ENCODE data around the gene RNF34.

The RNF34 gene

DNA sequence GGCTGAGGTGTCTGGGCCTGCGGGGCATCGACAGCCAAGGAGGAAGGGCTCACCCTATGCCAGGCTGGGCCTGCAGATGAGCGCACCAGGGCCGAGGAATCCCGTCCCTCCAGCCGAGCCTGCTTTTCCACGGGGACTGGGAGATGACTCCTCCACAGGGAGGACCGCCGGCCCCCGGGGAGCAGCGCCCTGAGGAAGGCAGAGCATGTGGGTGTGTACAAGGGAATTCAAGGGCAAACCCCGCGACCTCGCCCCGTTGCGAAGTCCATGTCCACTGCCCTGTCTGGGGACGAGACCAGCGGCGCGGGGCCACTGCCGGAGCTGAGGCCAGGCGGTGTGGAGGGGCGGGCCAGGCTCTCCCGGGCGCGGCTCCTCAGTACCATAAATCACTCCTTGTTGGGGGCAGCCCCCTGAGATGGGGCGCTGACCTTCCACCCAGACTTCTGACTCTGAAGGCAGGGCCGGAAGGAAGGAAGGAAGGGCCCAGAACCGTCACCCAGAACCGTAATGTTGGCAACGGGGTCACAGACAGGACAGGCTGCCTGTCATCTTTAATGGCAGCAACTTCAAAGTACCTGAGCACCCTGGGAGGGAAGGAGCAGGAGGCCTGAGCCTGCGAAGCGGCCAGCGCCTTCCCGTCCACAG is 52.5 kb downstream of the RNF34 start:
- TF ChIP-seq EP300 (IDR thresholded peaks at IDR 0.05; ENCODE audit: borderline replicate concordance) (no peak), CREB1 (IDR thresholded peaks at IDR 0.05; ENCODE audit: low read depth) (no peak)

DNA sequence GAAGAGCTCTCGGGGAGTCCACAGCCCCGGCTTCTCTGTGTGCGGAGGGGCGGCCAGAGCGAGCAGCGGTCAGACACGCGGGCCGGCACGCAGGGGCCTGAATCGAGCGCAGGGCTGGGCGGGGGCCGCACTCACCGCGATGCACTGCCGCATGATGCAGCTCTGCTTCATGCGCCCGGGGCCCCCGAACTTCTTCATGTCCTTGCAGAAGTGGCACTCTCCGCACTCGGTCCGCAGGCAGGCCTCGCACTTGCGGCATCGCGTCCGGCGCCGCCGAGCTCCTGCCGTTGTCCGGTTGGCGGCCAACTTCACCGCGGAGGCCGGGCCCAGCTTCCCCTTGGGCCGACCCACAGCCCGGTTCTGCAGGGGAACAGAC is 53.1 kb downstream of the RNF34 start:
- TF ChIP-seq, protein P1, sequence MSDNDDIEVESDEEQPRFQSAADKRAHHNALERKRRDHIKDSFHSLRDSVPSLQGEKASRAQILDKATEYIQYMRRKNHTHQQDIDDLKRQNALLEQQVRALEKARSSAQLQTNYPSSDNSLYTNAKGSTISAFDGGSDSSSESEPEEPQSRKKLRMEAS (IDR thresholded peaks at IDR 0.05) = no peak
- no peak for TF ChIP-seq ZBTB7A (IDR thresholded peaks at IDR 0.05; ENCODE audit: low read depth)
- TF ChIP-seq TCF12 (IDR thresholded peaks at IDR 0.05; ENCODE audit: low read depth) = no peak
- TF ChIP-seq CREB1 (IDR thresholded peaks at IDR 0.05; ENCODE audit: low read depth) = no peak
- TF ChIP-seq TAF1 (IDR thresholded peaks at IDR 0.05; ENCODE audit: low read depth) = no peak

DNA sequence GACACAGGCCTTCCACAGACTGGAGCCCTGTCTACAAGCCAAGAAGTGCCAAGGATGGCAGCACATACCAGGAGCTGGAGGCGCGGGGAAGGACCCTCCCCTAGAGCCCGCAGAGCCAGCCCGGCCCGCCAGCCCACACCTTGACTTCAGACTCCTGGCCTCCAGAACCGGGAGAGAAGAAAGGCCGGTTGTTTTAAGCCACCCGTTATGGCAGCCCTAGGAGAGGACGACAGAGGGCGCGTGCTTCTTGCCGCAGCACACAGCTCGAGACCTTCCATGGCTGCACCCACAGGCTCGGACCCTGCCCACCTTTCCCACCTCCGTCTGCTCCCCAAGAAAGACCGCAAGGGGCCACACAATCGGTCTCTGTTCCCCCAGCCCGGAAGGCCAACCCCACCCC is 53.7 kb downstream of the RNF34 start:
- TF ChIP-seq FOXM1 (IDR thresholded peaks at IDR 0.05; ENCODE audit: borderline replicate concordance, low read depth) (no peak), EP300 (IDR thresholded peaks at IDR 0.05; ENCODE audit: borderline replicate concordance) (no peak), EGR1 (IDR thresholded peaks at IDR 0.05) (no peak), TCF12 (IDR thresholded peaks at IDR 0.05; ENCODE audit: low read depth) (no peak), ZBTB7A (IDR thresholded peaks at IDR 0.05; ENCODE audit: low read depth) (no peak), RAD21 (IDR thresholded peaks at IDR 0.05; ENCODE audit: low read depth) (no peak), TAF1 (IDR thresholded peaks at IDR 0.05; ENCODE audit: low read depth) (no peak), CEBPB (IDR thresholded peaks at IDR 0.05) (no peak), NFIC (IDR thresholded peaks at IDR 0.05) (no peak), CREB1 (IDR thresholded peaks at IDR 0.05; ENCODE audit: low read depth) (no peak), YY1 (IDR thresholded peaks at IDR 0.05; ENCODE audit: low read depth) (no peak), TEAD4 (IDR thresholded peaks at IDR 0.05) (no peak)
- TF ChIP-seq, protein P1 (IDR thresholded peaks at IDR 0.05) = no peak
- TF ChIP-seq, protein P2, sequence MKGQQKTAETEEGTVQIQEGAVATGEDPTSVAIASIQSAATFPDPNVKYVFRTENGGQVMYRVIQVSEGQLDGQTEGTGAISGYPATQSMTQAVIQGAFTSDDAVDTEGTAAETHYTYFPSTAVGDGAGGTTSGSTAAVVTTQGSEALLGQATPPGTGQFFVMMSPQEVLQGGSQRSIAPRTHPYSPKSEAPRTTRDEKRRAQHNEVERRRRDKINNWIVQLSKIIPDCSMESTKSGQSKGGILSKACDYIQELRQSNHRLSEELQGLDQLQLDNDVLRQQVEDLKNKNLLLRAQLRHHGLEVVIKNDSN (IDR thresholded peaks at IDR 0.05) = no peak
- TF ChIP-seq, protein P3, sequence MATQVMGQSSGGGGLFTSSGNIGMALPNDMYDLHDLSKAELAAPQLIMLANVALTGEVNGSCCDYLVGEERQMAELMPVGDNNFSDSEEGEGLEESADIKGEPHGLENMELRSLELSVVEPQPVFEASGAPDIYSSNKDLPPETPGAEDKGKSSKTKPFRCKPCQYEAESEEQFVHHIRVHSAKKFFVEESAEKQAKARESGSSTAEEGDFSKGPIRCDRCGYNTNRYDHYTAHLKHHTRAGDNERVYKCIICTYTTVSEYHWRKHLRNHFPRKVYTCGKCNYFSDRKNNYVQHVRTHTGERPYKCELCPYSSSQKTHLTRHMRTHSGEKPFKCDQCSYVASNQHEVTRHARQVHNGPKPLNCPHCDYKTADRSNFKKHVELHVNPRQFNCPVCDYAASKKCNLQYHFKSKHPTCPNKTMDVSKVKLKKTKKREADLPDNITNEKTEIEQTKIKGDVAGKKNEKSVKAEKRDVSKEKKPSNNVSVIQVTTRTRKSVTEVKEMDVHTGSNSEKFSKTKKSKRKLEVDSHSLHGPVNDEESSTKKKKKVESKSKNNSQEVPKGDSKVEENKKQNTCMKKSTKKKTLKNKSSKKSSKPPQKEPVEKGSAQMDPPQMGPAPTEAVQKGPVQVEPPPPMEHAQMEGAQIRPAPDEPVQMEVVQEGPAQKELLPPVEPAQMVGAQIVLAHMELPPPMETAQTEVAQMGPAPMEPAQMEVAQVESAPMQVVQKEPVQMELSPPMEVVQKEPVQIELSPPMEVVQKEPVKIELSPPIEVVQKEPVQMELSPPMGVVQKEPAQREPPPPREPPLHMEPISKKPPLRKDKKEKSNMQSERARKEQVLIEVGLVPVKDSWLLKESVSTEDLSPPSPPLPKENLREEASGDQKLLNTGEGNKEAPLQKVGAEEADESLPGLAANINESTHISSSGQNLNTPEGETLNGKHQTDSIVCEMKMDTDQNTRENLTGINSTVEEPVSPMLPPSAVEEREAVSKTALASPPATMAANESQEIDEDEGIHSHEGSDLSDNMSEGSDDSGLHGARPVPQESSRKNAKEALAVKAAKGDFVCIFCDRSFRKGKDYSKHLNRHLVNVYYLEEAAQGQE (IDR thresholded peaks at IDR 0.05; ENCODE audit: low read depth) = no peak

DNA sequence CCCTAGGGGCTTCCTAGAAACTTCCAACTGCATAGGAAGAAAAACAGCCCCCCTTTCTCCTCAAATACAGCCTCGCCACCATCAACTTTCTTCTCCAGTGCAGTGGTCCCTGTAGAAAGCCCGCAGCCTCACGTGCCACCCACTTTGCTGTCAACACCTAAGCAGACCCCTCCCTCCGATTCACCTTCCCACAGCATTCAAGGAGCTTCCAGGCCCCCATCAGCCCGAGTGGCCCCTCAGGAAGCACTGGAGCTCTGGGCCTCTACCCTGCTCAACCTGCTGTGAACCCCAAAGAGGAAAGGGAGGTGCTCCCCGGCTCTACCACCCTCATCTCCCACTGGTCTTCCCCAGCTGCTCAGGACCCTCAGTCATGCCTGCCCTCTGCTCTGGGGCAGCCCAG is 55.0 kb downstream of the RNF34 start:
- no peak for TF ChIP-seq YY1 (IDR thresholded peaks at IDR 0.05; ENCODE audit: low read depth)
- no peak for TF ChIP-seq FOXM1 (IDR thresholded peaks at IDR 0.05; ENCODE audit: borderline replicate concordance, low read depth)
- TF ChIP-seq, protein P3 (IDR thresholded peaks at IDR 0.05; ENCODE audit: low read depth) = no peak
- no peak for TF ChIP-seq RAD21 (IDR thresholded peaks at IDR 0.05; ENCODE audit: low read depth)
- no peak for TF ChIP-seq EP300 (IDR thresholded peaks at IDR 0.05; ENCODE audit: borderline replicate concordance)
- TF ChIP-seq EGR1 (IDR thresholded peaks at IDR 0.05) = no peak
- TF ChIP-seq TCF12 (IDR thresholded peaks at IDR 0.05; ENCODE audit: low read depth) = no peak
- TF ChIP-seq, protein P1 (IDR thresholded peaks at IDR 0.05) = no peak
- TF ChIP-seq, protein P2 (IDR thresholded peaks at IDR 0.05) = no peak
- no peak for TF ChIP-seq TAF1 (IDR thresholded peaks at IDR 0.05; ENCODE audit: low read depth)
- no peak for TF ChIP-seq CREB1 (IDR thresholded peaks at IDR 0.05; ENCODE audit: low read depth)
- no peak for TF ChIP-seq ZBTB7A (IDR thresholded peaks at IDR 0.05; ENCODE audit: low read depth)

DNA sequence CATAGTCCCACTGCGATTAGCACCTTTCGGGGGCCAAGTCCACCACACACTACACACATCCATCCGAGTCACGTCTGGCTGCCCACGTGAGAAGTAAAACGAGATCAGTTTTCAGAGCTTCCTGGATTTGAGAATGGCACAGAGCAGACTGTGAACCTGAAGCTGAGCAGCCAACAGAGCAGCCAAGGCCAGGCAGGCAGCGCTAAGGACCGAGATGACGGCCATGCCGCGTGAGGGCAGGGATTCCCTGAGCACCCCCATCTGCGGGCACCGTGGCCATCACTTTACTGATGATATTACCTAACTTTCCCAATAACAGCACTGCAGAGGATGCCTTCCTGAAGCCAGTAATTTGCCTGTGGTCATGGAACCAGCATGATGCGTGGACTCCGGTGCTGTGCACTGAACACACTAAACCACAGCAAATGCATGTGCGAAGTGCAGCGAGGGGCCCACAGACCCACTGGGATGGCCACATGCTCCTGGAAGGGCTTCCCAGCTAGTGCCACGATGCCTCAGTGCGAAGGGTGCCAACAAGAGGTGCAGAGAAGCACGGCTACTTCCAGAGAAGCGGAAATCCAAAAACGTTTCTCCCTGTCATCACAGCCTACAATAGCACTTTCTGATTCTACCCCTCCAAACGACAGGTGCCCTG is 56.0 kb downstream of the RNF34 start:
- TF ChIP-seq RAD21 (IDR thresholded peaks at IDR 0.05; ENCODE audit: low read depth) (no peak), NFIC (IDR thresholded peaks at IDR 0.05) (no peak), ZBTB7A (IDR thresholded peaks at IDR 0.05; ENCODE audit: low read depth) (no peak), FOXM1 (IDR thresholded peaks at IDR 0.05; ENCODE audit: borderline replicate concordance, low read depth) (no peak)
- TF ChIP-seq, protein P1 (IDR thresholded peaks at IDR 0.05) = no peak
- TF ChIP-seq, protein P3 (IDR thresholded peaks at IDR 0.05; ENCODE audit: low read depth) = no peak
- TF ChIP-seq, protein P2 (IDR thresholded peaks at IDR 0.05) = no peak

All from Ishikawa (cell line).